ENCODE measurements around the gene KRTAP12-4. TPM values are rescaled to one million over a fixed set of nuclear protein-coding genes. Genes with fewer than 3 reads are reported as not detected.
"Not testable (repeated sequence)": the region's sequence is repeated elsewhere in the genome, so short reads cannot be mapped to it uniquely, and the experiment has no call there.

Gene KRTAP12-4
- total and polyA plus RNA-seq, 5 donors from 2014 or later: not detected

DNA sequence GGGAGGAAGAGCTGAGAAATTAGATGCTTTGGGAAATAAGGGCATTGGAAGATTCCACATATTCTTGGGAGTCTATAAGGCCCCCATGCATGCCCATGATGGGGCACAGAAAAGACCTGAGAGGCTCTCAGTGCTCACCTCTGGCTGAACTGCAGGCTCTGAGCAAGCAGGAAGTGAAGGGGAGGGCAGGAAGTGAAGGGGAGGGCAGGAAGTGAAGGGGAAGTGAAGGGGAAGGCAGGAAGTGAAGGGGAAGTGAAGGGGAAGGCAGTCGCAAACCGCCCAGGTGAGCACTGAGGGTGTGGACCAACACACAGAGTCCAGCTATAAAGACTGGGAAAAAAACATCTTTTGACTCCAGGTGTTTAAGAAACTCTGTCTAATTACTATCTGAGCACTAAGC, 24.0 kb downstream of the KRTAP12-4 start:
- Mint-ChIP-seq H3K27me3 (peaks cover 22% of the 10 kb centered on the region), H3K9me3 (peaks cover 0 to 36% (median 25%) of the 10 kb centered on the region in 7 donors), H3K4me3 (peak overlapping the region in 3 of 4 donors; percentile 41 to 66 (median 47)), H3K4me1 (peaks cover 5 to 29% (median 9%) of the 10 kb centered on the region in 4 donors), H3K27ac (peak overlapping the region in 2 of 3 donors; percentile 76 to 88), H3K36me3 (no peaks in the 10 kb centered on the region)
- DNase-seq (peak in 2 of 3 donors; percentile 11 to 24), ATAC-seq (ENCODE audit: low read depth in 2 of 2) (peak in 1 of 2 donors; percentile 53)
- Histone ChIP-seq H3K4me3 (ENCODE audit: low read depth, low read length) (no peak overlapping the region), H3K27me3 (ENCODE audit: control insufficient read depth, insufficient read depth, low read length) (peaks cover 2% of the 10 kb centered on the region), H3K9me3 (ENCODE audit: control insufficient read depth in 2 of 2, low read length in 2 of 2) (peaks cover 18 to 37% of the 10 kb centered on the region in 2 experiments), H3K4me1 (ENCODE audit: control insufficient read depth, insufficient read depth, low read length, poor library complexity, severe bottlenecking) (peaks cover 17% of the 10 kb centered on the region), H3K36me3 (ENCODE audit: control insufficient read depth, insufficient read depth, low read length) (no peaks in the 10 kb centered on the region), H3K27ac (ENCODE audit: insufficient read depth, low read length, poor library complexity, severe bottlenecking) (peak overlapping the region; percentile 2)

DNA sequence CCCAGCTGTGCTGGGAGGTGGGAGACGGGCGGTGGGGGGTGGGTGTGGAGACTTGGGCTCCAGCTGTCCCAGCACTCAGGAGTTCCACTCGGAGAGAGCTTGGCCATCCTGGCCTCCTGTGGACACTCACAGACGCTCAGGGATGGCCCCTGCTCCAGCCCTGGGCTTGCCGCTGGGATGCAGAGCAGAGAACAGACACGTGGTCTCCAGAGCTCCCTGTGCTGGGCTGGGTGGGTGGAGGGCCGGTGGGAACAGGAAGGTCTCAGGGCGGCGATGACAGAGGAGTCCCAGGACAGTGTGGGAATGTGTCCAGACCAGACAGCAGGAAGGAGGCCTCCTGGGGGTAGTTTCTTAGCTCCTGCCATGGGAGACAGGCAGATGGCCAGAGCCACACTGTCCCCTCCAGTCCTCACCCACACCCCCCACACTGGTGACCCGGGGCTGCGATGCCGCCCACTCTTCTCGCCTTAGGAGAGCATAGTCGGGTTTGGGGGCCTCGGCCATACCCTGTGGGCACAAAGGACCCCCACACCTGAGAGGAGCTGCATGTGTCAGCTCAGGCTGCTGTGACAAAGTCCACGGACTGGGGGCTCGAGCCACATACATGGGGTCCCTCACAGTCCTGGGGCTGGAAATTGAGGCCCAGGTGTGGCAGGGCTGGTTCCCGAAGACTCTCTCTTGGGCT, 25.6 kb downstream of the KRTAP12-4 start:
- no peaks in the 10 kb centered on the region for H3K27me3 ChIP-seq (ENCODE audit: control insufficient read depth, insufficient read depth, low read length)
- H3K36me3 Mint-ChIP-seq: no peaks in the 10 kb centered on the region
- H3K27ac ChIP-seq (ENCODE audit: insufficient read depth, low read length, poor library complexity, severe bottlenecking): no peak overlapping the region
- H3K4me1 Mint-ChIP-seq: peaks cover 5 to 29% (median 11%) of the 10 kb centered on the region in 4 donors
- H3K27ac Mint-ChIP-seq: no peak overlapping the region
- no peak for DNase-seq
- peak overlapping the region in 1 of 4 donors; percentile 24 for H3K4me3 Mint-ChIP-seq
- peaks cover 17% of the 10 kb centered on the region for H3K4me1 ChIP-seq (ENCODE audit: control insufficient read depth, insufficient read depth, low read length, poor library complexity, severe bottlenecking)
- H3K36me3 ChIP-seq (ENCODE audit: control insufficient read depth, insufficient read depth, low read length): no peaks in the 10 kb centered on the region
- peaks cover 27 to 47% of the 10 kb centered on the region in 2 experiments for H3K9me3 ChIP-seq (ENCODE audit: control insufficient read depth in 2 of 2, low read length in 2 of 2)
- peaks cover 5 to 44% (median 28%) of the 10 kb centered on the region in 7 donors for H3K9me3 Mint-ChIP-seq
- H3K27me3 Mint-ChIP-seq: peaks cover 18% of the 10 kb centered on the region
- ATAC-seq (ENCODE audit: low read depth in 2 of 2): no peak
- H3K4me3 ChIP-seq (ENCODE audit: low read depth, low read length): no peak overlapping the region

DNA sequence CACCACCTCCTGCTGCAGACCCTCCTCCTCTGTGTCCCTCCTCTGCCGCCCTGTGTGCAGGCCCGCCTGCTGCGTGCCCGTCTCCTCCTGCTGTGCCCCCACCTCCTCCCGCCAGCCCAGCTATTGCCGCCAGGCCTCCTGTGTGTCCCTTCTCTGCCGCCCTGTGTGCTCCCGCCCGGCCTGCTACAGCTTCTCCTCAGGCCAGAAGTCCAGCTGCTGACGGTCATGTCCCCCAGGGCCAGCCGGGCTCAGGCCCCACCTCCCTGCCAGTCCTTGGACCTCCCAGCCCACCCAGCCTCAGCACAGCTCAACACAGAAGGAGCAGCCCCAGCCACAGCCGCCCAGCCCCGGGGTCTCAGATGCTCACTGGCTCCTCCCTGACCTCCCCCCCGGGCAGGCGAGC, 26.6 kb downstream of the KRTAP12-4 start:
- H3K27ac Mint-ChIP-seq: peak overlapping the region in 1 of 3 donors; percentile 75
- not testable (repeated sequence) for DNase-seq; H3K27me3 Mint-ChIP-seq; H3K4me3 ChIP-seq (ENCODE audit: low read depth, low read length); ATAC-seq (ENCODE audit: low read depth in 2 of 2); H3K36me3 ChIP-seq (ENCODE audit: control insufficient read depth, insufficient read depth, low read length); H3K27ac ChIP-seq (ENCODE audit: insufficient read depth, low read length, poor library complexity, severe bottlenecking); H3K4me3 Mint-ChIP-seq; H3K36me3 Mint-ChIP-seq; H3K27me3 ChIP-seq (ENCODE audit: control insufficient read depth, insufficient read depth, low read length)
- Histone ChIP-seq H3K4me1 (ENCODE audit: control insufficient read depth, insufficient read depth, low read length, poor library complexity, severe bottlenecking) (peaks cover 17% of the 10 kb centered on the region), H3K9me3 (ENCODE audit: control insufficient read depth in 2 of 2, low read length in 2 of 2) (peaks cover 34 to 52% of the 10 kb centered on the region in 2 experiments)
- peaks cover 5 to 29% (median 12%) of the 10 kb centered on the region in 4 donors for H3K4me1 Mint-ChIP-seq
- peaks cover 1 to 45% (median 30%) of the 10 kb centered on the region in 7 donors for H3K9me3 Mint-ChIP-seq

DNA sequence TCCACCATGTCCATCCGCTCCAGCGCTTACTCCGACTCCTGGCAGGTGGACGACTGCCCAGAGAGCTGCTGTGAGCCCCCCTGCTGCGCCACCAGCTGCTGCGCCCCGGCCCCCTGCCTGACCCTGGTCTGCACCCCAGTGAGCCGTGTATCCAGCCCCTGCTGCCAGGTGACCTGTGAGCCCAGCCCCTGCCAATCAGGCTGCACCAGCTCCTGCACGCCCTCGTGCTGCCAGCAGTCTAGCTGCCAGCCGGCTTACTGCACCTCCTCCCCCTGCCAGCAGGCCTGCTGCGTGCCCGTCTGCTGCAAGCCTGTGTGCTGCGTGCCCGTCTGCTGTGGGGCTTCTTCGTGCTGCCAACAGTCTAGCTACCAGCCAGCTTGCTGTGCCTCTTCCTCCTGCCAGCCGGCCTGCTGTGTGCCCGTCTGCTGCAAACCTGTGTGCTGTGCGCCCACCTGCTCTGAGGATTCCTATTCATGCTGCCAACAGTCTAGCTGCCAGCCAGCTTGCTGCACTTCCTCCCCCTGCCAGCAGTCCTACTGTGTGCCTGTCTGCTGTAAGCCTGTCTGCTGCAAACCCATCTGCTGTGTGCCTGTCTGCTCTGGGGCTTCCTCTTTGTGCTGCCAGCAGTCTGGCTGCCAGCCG, 27.2 kb downstream of the KRTAP12-4 start:
- H3K27ac Mint-ChIP-seq: peak overlapping the region in 2 of 3 donors; percentile 66 to 75
- peaks cover 17% of the 10 kb centered on the region for H3K4me1 ChIP-seq (ENCODE audit: control insufficient read depth, insufficient read depth, low read length, poor library complexity, severe bottlenecking)

DNA sequence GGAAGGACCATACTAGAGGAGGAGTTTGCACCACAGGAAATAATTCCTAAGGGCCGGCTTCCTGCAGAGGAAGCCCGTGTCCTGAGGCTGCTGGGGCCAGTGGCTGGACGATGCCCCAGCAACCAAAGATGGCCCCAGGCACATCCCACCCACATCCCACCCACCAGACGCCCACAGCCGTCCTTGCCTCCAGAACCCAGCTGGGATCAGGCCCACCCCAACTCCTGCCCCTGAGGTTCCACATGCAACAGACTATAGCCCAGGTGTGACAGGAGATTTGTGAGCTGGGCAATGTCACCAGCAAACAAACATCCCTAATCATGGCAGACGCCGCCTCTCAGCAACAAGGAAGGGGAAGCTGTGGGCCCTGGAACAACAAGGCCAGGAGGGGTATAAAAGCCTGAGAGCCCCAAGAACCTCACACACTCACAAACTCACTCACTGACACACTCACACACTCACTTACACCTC, 27.8 kb downstream of the KRTAP12-4 start, which contains the start of gene KRTAP10-9:
Gene KRTAP10-9, plus strand, starts transcription at position 421 of the 471 bp plus-strand sequence. CDS start 79 bp downstream, outside the sequence.
- Mint-ChIP-seq H3K9me3 (peaks cover 3 to 42% (median 31%) of the 10 kb centered on the region in 7 donors), H3K36me3 (peaks cover 16% of the 10 kb centered on the region), H3K27ac (peak within 1 kb of the TSS in 2 of 3 donors; percentile 66 to 75), H3K27me3 (peaks cover 10% of the 10 kb centered on the region), H3K4me3 (no peak within 1 kb of the TSS), H3K4me1 (peaks cover 5 to 29% (median 12%) of the 10 kb centered on the region in 4 donors)
- Histone ChIP-seq H3K36me3 (ENCODE audit: control insufficient read depth, insufficient read depth, low read length) (no peaks in the 10 kb centered on the region), H3K4me3 (ENCODE audit: low read depth, low read length) (no peak within 1 kb of the TSS), H3K27ac (ENCODE audit: insufficient read depth, low read length, poor library complexity, severe bottlenecking) (no peak within 1 kb of the TSS), H3K4me1 (ENCODE audit: control insufficient read depth, insufficient read depth, low read length, poor library complexity, severe bottlenecking) (peaks cover 17% of the 10 kb centered on the region), H3K27me3 (ENCODE audit: control insufficient read depth, insufficient read depth, low read length) (no peaks in the 10 kb centered on the region), H3K9me3 (ENCODE audit: control insufficient read depth in 2 of 2, low read length in 2 of 2) (peaks cover 27 to 43% of the 10 kb centered on the region in 2 experiments)
- DNase-seq: no peak
- ATAC-seq (ENCODE audit: low read depth in 2 of 2): no peak

More for the DNA sequence above, 27.2 kb downstream of the KRTAP12-4 start:
- H3K27me3 ChIP-seq (ENCODE audit: control insufficient read depth, insufficient read depth, low read length); H3K27me3 Mint-ChIP-seq; ATAC-seq (ENCODE audit: low read depth in 2 of 2); H3K4me3 Mint-ChIP-seq; H3K4me3 ChIP-seq (ENCODE audit: low read depth, low read length); DNase-seq; H3K27ac ChIP-seq (ENCODE audit: insufficient read depth, low read length, poor library complexity, severe bottlenecking); H3K36me3 ChIP-seq (ENCODE audit: control insufficient read depth, insufficient read depth, low read length): not testable (repeated sequence)
- Mint-ChIP-seq H3K36me3 (peaks cover 14% of the 10 kb centered on the region), H3K9me3 (peaks cover 1 to 46% (median 34%) of the 10 kb centered on the region in 7 donors), H3K4me1 (peaks cover 5 to 29% (median 12%) of the 10 kb centered on the region in 4 donors)
- H3K9me3 ChIP-seq (ENCODE audit: control insufficient read depth in 2 of 2, low read length in 2 of 2): peaks cover 33 to 49% of the 10 kb centered on the region in 2 experiments

DNA sequence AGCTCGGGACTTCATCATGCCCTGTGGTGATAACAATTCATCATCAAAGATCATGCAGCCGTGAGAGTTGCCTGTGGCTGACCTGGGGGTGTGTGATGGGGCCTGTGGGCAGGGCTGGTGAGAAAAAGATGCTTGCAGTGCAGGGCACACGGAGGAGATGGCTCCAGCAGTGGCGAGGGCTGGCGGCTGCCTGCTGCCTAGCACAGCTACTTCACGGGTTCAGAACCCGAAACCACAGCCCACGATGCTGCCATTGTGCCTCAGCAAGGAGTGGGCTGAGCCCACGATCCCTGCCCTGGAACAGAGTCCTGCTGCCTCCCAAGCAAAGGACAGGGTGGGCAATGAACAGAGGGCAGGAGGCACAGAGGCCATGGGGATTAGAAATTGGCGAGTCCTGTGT, 28.2 kb downstream of the KRTAP12-4 start:
- DNase-seq: no peak

DNA sequence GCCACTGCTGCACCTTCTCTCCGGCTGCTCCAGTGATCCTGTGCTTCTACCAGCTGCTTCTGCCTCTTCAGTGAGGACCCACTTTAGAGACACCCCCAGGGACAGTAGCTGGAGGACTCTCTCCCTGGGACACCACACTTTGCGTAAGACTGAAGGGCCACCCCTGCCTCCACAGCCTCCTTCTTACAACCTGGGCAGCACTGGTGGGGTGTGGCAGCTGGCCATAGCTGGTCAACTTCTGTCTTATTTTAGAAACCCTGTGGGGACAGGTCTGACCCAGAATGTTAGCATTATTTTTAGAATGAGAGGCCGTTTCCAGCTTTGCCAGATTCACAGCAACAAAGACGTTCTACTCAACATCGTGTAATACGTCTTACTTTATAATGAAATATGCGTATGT, 28.7 kb downstream of the KRTAP12-4 start:
- Mint-ChIP-seq H3K27me3 (peaks cover 5% of the 10 kb centered on the region), H3K9me3 (peaks cover 5 to 34% (median 27%) of the 10 kb centered on the region in 7 donors), H3K4me1 (peaks cover 5 to 25% (median 8%) of the 10 kb centered on the region in 4 donors), H3K27ac (no peak overlapping the region), H3K4me3 (no peak overlapping the region), H3K36me3 (peaks cover 16% of the 10 kb centered on the region)
- H3K27me3 ChIP-seq (ENCODE audit: control insufficient read depth, insufficient read depth, low read length): no peaks in the 10 kb centered on the region
- no peaks in the 10 kb centered on the region for H3K36me3 ChIP-seq (ENCODE audit: control insufficient read depth, insufficient read depth, low read length)
- DNase-seq: no peak
- H3K4me3 ChIP-seq (ENCODE audit: low read depth, low read length): no peak overlapping the region
- H3K4me1 ChIP-seq (ENCODE audit: control insufficient read depth, insufficient read depth, low read length, poor library complexity, severe bottlenecking): peaks cover 17% of the 10 kb centered on the region
- H3K9me3 ChIP-seq (ENCODE audit: control insufficient read depth in 2 of 2, low read length in 2 of 2): peaks cover 21 to 33% of the 10 kb centered on the region in 2 experiments
- ATAC-seq (ENCODE audit: low read depth in 2 of 2): no peak
- no peak overlapping the region for H3K27ac ChIP-seq (ENCODE audit: insufficient read depth, low read length, poor library complexity, severe bottlenecking)

More for the DNA sequence above, 28.2 kb downstream of the KRTAP12-4 start:
- Histone ChIP-seq H3K27me3 (ENCODE audit: control insufficient read depth, insufficient read depth, low read length) (no peaks in the 10 kb centered on the region), H3K4me1 (ENCODE audit: control insufficient read depth, insufficient read depth, low read length, poor library complexity, severe bottlenecking) (peaks cover 17% of the 10 kb centered on the region), H3K27ac (ENCODE audit: insufficient read depth, low read length, poor library complexity, severe bottlenecking) (no peak overlapping the region), H3K9me3 (ENCODE audit: control insufficient read depth in 2 of 2, low read length in 2 of 2) (peaks cover 24 to 38% of the 10 kb centered on the region in 2 experiments), H3K4me3 (ENCODE audit: low read depth, low read length) (no peak overlapping the region), H3K36me3 (ENCODE audit: control insufficient read depth, insufficient read depth, low read length) (no peaks in the 10 kb centered on the region)
- Mint-ChIP-seq H3K27ac (no peak overlapping the region), H3K27me3 (peaks cover 9% of the 10 kb centered on the region), H3K4me3 (no peak overlapping the region), H3K36me3 (peaks cover 16% of the 10 kb centered on the region), H3K4me1 (peaks cover 5 to 29% (median 12%) of the 10 kb centered on the region in 4 donors), H3K9me3 (peaks cover 3 to 39% (median 31%) of the 10 kb centered on the region in 7 donors)
- no peak for ATAC-seq (ENCODE audit: low read depth in 2 of 2)

All from CD4-positive, CD25-positive, alpha-beta regulatory T cell (primary cell).